GM12873 (cell line): Measurements from ENCODE around the gene NHSL2.

Experiments
- CTCF ChIP-seq: IDR thresholded peaks from 2 replicates; pipeline ENCODE4 v1.5.1; 2012; ENCODE audit warnings: low read depth, mild to moderate bottlenecking, moderate library complexity, low read length, control low read depth; ENCODE audit not compliant: insufficient read depth; ENCODE audit errors: missing control alignments

NHSL2 gene

GRCh38 chrX:72132456-72132855 is 221.8 kb downstream of the NHSL2 start:
- no peak for TF ChIP-seq CTCF

GRCh38 chrX:72133851-72134546 is 223.4 kb downstream of the NHSL2 start:
- TF ChIP-seq CTCF = no peak

DNA sequence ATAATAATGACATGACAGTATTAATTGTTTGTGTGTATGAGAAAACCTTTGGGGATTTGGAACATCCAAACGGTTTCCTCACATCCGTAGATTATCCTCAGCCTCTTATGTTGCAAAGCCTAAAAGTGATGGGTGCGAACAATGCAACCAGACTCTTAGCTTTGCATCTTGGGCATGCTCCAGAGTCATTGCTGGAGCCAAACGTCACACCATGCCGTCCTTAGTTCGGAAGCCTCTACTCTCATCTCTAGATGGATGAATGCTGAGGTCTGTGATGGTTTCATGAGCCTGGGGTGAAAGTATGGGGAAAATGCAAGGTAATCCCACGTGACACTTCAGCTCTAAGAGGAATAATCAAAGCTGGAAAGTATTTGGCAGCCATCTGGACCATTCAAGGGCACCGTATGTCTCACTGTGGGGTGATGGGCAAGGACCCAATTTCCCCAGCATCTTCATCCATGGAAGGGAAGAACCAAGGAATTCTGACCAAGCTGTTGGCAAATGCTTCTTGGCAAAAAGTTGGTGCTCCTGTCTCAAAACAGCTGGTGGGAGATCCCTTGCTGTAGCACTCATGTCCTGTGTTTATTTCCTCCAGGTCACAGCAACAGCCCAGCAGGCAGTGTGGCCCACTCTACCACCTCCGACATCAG is 227.3 kb downstream of the NHSL2 start:
- TF ChIP-seq CTCF = no peak

DNA sequence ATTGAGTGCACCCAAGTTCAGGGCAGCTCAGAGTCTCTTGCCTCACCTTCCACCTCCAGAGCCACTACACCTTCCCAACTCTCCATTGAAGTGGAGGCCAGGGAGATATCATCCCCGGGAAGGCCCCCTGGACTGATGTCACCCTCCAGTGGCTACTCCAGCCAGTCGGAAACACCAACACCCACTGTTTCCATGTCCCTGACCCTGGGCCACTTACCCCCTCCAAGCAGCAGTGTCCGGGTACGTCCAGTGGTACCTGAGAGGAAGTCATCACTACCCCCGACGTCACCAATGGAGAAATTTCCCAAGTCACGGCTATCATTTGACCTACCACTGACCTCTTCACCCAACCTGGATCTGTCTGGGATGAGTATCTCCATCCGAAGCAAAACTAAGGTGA is 228.9 kb downstream of the NHSL2 start:
- no peak for TF ChIP-seq CTCF

GRCh38 chrX:72141372-72142004 is 230.8 kb downstream of the NHSL2 start:
- no peak for TF ChIP-seq CTCF

GRCh38 chrX:72142094-72142793 is 231.6 kb downstream of the NHSL2 start:
- no peak for TF ChIP-seq CTCF
